ENCODE data around the gene GEMIN2. TPM values are rescaled to one million over a fixed set of nuclear protein-coding genes. Genes with fewer than 3 reads are reported as not detected.
"Not testable (repeated sequence)": the region's sequence is repeated elsewhere in the genome, so short reads cannot be mapped to it uniquely, and the experiment has no call there.

GEMIN2 gene
- 25.5 TPM for total RNA-seq

DNA sequence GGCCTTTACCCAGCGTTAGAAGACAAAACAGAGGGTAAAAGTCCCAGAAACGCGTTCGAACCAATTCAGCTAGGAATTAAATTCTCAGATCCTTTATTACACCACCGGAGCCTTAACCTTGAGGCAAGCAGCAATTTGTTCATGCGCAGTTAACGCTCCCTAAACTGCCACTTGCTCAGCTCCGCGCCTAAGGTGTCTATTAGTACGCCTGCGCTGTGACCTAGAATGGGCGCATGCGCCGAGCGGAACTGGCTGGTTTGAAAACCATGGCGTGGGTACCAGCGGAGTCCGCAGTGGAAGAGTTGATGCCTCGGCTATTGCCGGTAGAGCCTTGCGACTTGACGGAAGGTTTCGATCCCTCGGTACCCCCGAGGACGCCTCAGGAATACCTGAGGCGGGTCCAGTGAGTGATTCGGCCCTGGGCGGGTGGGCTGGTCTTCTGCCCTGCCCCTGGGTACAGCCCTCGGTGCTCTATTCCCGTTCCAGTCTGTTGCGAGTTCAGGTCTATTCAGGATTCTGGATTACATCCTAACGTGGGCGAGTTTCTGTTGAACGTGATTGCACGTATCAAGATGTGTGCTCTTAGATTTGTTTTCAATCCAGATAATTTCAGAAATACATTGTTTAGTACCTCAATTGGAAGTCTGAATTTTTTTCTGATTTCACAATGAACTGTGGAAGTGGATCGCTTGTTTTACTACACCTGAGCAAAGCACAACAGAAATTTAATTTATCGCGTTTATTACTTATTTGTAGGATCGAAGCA, at the start of gene GEMIN2:
TSS of gene GEMIN2 (plus strand) at position 251 of the 766 bp plus-strand sequence. CDS start at position 267, 16 bp downstream.
- Histone ChIP-seq H3K27ac (peak within 1 kb of the TSS; percentile 84), H3K4me1 (peaks cover 24% of the 10 kb centered on the region), H3K36me3 (peaks cover 0 to 14% of the 10 kb centered on the region in 2 donors), H3K27me3 (no peaks in the 10 kb centered on the region), H3K9me3 (no peaks in the 10 kb centered on the region), H3K4me3 (peak within 1 kb of the TSS; percentile 76 to 85)
- TF ChIP-seq POLR2A (IDR thresholded peaks at IDR 0.05) (no peak), POLR2AphosphoS5 (IDR thresholded peaks at IDR 0.05; ENCODE audit: insufficient read depth in 1 of 2, low read depth in 1 of 2) (peak; percentile 92 to 98)
- intact Hi-C loops (cut with DNase I): no loop called here
- peak in 1 of 2 donors; percentile 92 for DNase-seq (ENCODE audit: extremely low spot score in 2 of 2)

GRCh38 chr14:39069169-39069805, 44.8 kb upstream of the GEMIN2 start:
- H3K27me3 ChIP-seq; H3K27ac ChIP-seq; H3K4me1 ChIP-seq; H3K9me3 ChIP-seq; DNase-seq (ENCODE audit: extremely low spot score in 2 of 2); intact Hi-C loops (cut with DNase I); H3K4me3 ChIP-seq: not testable (repeated sequence)
- peaks cover 5 to 39% of the 10 kb centered on the region in 2 donors for H3K36me3 ChIP-seq

GRCh38 chr14:39069923-39070322, 44.2 kb upstream of the GEMIN2 start:
- TF ChIP-seq, protein P1, sequence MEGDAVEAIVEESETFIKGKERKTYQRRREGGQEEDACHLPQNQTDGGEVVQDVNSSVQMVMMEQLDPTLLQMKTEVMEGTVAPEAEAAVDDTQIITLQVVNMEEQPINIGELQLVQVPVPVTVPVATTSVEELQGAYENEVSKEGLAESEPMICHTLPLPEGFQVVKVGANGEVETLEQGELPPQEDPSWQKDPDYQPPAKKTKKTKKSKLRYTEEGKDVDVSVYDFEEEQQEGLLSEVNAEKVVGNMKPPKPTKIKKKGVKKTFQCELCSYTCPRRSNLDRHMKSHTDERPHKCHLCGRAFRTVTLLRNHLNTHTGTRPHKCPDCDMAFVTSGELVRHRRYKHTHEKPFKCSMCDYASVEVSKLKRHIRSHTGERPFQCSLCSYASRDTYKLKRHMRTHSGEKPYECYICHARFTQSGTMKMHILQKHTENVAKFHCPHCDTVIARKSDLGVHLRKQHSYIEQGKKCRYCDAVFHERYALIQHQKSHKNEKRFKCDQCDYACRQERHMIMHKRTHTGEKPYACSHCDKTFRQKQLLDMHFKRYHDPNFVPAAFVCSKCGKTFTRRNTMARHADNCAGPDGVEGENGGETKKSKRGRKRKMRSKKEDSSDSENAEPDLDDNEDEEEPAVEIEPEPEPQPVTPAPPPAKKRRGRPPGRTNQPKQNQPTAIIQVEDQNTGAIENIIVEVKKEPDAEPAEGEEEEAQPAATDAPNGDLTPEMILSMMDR (IDR thresholded peaks at IDR 0.05): no peak
- TF ChIP-seq POLR2AphosphoS5 (IDR thresholded peaks at IDR 0.05; ENCODE audit: insufficient read depth in 1 of 2, low read depth in 1 of 2) (no peak), POLR2A (IDR thresholded peaks at IDR 0.05) (no peak)
- H3K27me3 ChIP-seq: no peaks in the 10 kb centered on the region
- no peak overlapping the region for H3K27ac ChIP-seq
- H3K36me3 ChIP-seq: peaks cover 5 to 37% of the 10 kb centered on the region in 2 donors
- H3K4me1 ChIP-seq: no peaks in the 10 kb centered on the region
- no peaks in the 10 kb centered on the region for H3K9me3 ChIP-seq
- H3K4me3 ChIP-seq: no peak overlapping the region
- intact Hi-C loops (cut with DNase I): no loop called here
- no peak for DNase-seq (ENCODE audit: extremely low spot score in 2 of 2)

DNA sequence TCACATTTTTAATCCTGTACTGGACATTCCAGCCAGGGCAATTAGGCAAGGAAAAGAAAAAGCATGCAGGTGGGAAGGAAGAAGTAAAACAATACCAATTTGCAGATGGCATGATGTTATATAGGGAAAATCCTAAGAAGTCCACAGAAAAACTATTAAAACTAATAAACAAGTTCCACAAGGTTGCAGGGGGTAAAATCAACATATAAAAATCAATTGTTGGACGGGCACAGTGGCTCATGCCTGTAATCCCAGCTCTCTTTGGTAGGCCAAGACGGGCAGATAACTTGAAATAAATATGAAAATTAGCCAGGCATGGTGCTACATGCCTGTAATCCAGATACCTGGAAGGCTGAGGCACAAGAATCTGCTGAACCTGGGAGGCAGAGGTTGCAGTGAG, 43.0 kb upstream of the GEMIN2 start:
- no peak overlapping the region for H3K4me3 ChIP-seq
- peaks cover 9 to 38% of the 10 kb centered on the region in 2 donors for H3K36me3 ChIP-seq
- H3K9me3 ChIP-seq: no peaks in the 10 kb centered on the region
- DNase-seq (ENCODE audit: extremely low spot score in 2 of 2): no peak
- H3K4me1 ChIP-seq: no peaks in the 10 kb centered on the region
- no peaks in the 10 kb centered on the region for H3K27me3 ChIP-seq
- TF ChIP-seq, protein P1 (IDR thresholded peaks at IDR 0.05): no peak
- TF ChIP-seq POLR2A (IDR thresholded peaks at IDR 0.05) (no peak), POLR2AphosphoS5 (IDR thresholded peaks at IDR 0.05; ENCODE audit: insufficient read depth in 1 of 2, low read depth in 1 of 2) (no peak)
- intact Hi-C loops (cut with DNase I): no loop called here
- H3K27ac ChIP-seq: no peak overlapping the region

GRCh38 chr14:39080886-39081285, 33.2 kb upstream of the GEMIN2 start:
- intact Hi-C loops (cut with DNase I): no loop called here
- TF ChIP-seq POLR2AphosphoS5 (IDR thresholded peaks at IDR 0.05; ENCODE audit: insufficient read depth in 1 of 2, low read depth in 1 of 2) (no peak), POLR2A (IDR thresholded peaks at IDR 0.05) (no peak)
- TF ChIP-seq, protein P1 (IDR thresholded peaks at IDR 0.05): no peak
- no peak for DNase-seq (ENCODE audit: extremely low spot score in 2 of 2)
- H3K27ac ChIP-seq: no peak overlapping the region
- no peaks in the 10 kb centered on the region for H3K27me3 ChIP-seq
- H3K36me3 ChIP-seq: peaks cover 1 to 36% of the 10 kb centered on the region in 2 donors
- H3K9me3 ChIP-seq: no peaks in the 10 kb centered on the region
- H3K4me3 ChIP-seq: no peak overlapping the region
- no peaks in the 10 kb centered on the region for H3K4me1 ChIP-seq

DNA sequence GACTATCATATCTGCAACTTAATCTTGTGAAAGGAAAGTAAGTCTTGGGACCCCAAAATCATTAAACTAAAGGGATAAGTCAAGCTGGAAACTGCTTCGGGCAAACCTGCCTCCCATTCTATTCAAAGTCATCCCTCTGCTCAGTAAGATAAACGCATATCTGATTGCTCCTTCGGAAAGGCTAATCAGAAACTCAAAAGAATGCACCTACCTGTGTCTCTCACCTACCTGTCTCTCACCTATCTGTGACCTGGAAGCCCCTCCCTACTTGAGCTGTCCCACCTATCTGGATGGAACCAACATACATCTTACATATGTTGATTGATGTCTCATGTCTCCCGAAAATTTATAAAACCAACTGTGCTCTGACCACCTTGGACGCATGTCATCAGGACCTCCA, 31.0 kb upstream of the GEMIN2 start:
- H3K27me3 ChIP-seq: no peaks in the 10 kb centered on the region
- TF ChIP-seq, protein P1 (IDR thresholded peaks at IDR 0.05): no peak
- TF ChIP-seq POLR2AphosphoS5 (IDR thresholded peaks at IDR 0.05; ENCODE audit: insufficient read depth in 1 of 2, low read depth in 1 of 2) (no peak), POLR2A (IDR thresholded peaks at IDR 0.05) (no peak)
- H3K36me3 ChIP-seq: peaks cover 0 to 39% of the 10 kb centered on the region in 2 donors
- H3K4me3 ChIP-seq: no peak overlapping the region
- intact Hi-C loops (cut with DNase I): no loop called here
- H3K9me3 ChIP-seq: no peaks in the 10 kb centered on the region
- DNase-seq (ENCODE audit: extremely low spot score in 2 of 2): no peak
- no peak overlapping the region for H3K27ac ChIP-seq
- H3K4me1 ChIP-seq: peaks cover 2% of the 10 kb centered on the region
